ENCODE results near the gene PLA2G4E.

- TF ChIP-seq, protein P1, sequence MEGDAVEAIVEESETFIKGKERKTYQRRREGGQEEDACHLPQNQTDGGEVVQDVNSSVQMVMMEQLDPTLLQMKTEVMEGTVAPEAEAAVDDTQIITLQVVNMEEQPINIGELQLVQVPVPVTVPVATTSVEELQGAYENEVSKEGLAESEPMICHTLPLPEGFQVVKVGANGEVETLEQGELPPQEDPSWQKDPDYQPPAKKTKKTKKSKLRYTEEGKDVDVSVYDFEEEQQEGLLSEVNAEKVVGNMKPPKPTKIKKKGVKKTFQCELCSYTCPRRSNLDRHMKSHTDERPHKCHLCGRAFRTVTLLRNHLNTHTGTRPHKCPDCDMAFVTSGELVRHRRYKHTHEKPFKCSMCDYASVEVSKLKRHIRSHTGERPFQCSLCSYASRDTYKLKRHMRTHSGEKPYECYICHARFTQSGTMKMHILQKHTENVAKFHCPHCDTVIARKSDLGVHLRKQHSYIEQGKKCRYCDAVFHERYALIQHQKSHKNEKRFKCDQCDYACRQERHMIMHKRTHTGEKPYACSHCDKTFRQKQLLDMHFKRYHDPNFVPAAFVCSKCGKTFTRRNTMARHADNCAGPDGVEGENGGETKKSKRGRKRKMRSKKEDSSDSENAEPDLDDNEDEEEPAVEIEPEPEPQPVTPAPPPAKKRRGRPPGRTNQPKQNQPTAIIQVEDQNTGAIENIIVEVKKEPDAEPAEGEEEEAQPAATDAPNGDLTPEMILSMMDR (conservative IDR thresholded peaks at IDR 0.05; ENCODE audit: low read depth, low read length), result no peak
- no peak for TF ChIP-seq EZH2 (IDR thresholded peaks at IDR 0.05; ENCODE audit: borderline replicate concordance, low read depth, low read length, poor library complexity, severe bottlenecking)
Observed at GRCh38 chr15:41966414-41966812, 54.4 kb downstream of the PLA2G4E start.
